Central memory CD8-positive, alpha-beta T cell (primary cell): Measurements from ENCODE around the gene PTPN12.
"Not testable (repeated sequence)": the region's sequence is repeated elsewhere in the genome, so short reads cannot be mapped to it uniquely, and the experiment has no call there.

Experiments used
- ATAC-seq: fragments of 150-1000 bp; cut with Tn5 transposase; replicated peaks from 2 replicates; pipeline ENCODE4 v1.10.0; 2022; ENCODE audit warnings: mild to moderate bottlenecking, moderate FRiP score, moderate number of reproducible peaks; ENCODE audit not compliant: poor library complexity, severe bottlenecking; ENCODE audit errors: extremely low read depth
- DNase-seq, 2 donors: peaks; one replicate each; pipeline ENCODE4 v3.0.0; 2021; ENCODE audit warnings: low spot score in 2 of 2
- H3K27ac Mint-ChIP-seq: one replicate; pipeline ENCODE4 v1.8.0; 2022; ENCODE audit warnings: low read depth, mild to moderate bottlenecking, moderate library complexity, mixed read lengths
- H3K27me3 Mint-ChIP-seq: one replicate; pipeline ENCODE4 v1.8.0; 2022; ENCODE audit warnings: mixed read lengths
- H3K36me3 Mint-ChIP-seq: one replicate; pipeline ENCODE4 v1.8.0; 2022; ENCODE audit warnings: mild to moderate bottlenecking, moderate library complexity, mixed read lengths; ENCODE audit not compliant: insufficient read depth
- H3K4me1 Mint-ChIP-seq: one replicate; pipeline ENCODE4 v1.8.0; 2022; ENCODE audit warnings: mixed read lengths
- H3K4me3 Mint-ChIP-seq: one replicate; pipeline ENCODE4 v1.8.0; 2022; ENCODE audit warnings: mild to moderate bottlenecking, moderate library complexity, mixed read lengths
- H3K9me3 Mint-ChIP-seq: one replicate; pipeline ENCODE4 v1.8.0; 2022; ENCODE audit warnings: mixed read lengths

PTPN12 gene

DNA sequence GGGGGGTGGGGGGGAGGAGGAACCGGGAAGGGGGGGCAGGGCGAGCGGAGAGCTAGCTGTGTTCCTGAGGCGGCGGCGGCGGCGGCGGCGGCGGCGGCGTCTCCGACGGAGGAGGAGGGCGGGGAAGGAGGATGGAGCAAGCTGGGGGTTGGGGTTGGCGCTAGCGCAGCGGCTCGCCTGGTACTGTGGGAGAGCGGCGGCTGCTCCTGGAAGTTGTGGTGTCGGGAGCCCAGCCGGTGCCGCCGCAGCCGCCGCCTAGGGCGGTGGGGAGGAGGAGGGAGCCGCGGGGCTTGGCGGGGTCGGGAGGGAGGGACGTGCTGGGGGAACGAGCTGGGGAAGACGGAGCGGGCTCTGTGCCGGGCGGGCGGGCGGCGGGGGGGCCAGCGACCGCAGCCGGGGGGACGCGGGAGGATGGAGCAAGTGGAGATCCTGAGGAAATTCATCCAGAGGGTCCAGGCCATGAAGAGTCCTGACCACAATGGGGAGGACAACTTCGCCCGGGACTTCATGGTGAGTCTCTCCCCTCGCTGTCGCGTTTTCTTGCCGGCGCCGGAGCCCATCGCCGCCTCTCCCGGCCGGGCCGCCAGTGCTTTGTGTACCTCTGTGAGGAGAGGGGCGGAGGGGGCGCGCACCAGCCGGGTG lies at the start of gene PTPN12:
Gene PTPN12 (plus strand): TSS at position 160 of the 642 bp plus-strand sequence. CDS start 252 bp downstream, at position 412.
- DNase-seq: peak; percentile 15 to 28
- Mint-ChIP-seq H3K9me3 (no peaks in the 10 kb centered on the region), H3K27me3 (no peaks in the 10 kb centered on the region), H3K4me3 (peak within 1 kb of the TSS; percentile 93), H3K4me1 (peaks cover 17% of the 10 kb centered on the region), H3K36me3 (peaks cover 8% of the 10 kb centered on the region), H3K27ac (peak within 1 kb of the TSS; percentile 83)
- ATAC-seq: peak; percentile 61

- H3K4me3 Mint-ChIP-seq: no peak overlapping the region
- H3K9me3 Mint-ChIP-seq: peaks cover 11% of the 10 kb centered on the region
- no peaks in the 10 kb centered on the region for H3K36me3 Mint-ChIP-seq
- peaks cover 31% of the 10 kb centered on the region for H3K27me3 Mint-ChIP-seq
- DNase-seq (no peak), ATAC-seq (no peak)
- H3K27ac Mint-ChIP-seq: no peak overlapping the region
- H3K4me1 Mint-ChIP-seq: peaks cover 5% of the 10 kb centered on the region
Observed at GRCh38 chr7:77488986-77489385, 48.1 kb upstream of the PTPN12 start.

- Mint-ChIP-seq H3K27me3 (peaks cover 21% of the 10 kb centered on the region), H3K4me1 (no peaks in the 10 kb centered on the region), H3K4me3 (no peak overlapping the region), H3K36me3 (no peaks in the 10 kb centered on the region), H3K27ac (no peak overlapping the region), H3K9me3 (peaks cover 20% of the 10 kb centered on the region)
- ATAC-seq (no peak), DNase-seq (no peak)
Observed at GRCh38 chr7:77497079-77497478, 40.0 kb upstream of the PTPN12 start.

DNA sequence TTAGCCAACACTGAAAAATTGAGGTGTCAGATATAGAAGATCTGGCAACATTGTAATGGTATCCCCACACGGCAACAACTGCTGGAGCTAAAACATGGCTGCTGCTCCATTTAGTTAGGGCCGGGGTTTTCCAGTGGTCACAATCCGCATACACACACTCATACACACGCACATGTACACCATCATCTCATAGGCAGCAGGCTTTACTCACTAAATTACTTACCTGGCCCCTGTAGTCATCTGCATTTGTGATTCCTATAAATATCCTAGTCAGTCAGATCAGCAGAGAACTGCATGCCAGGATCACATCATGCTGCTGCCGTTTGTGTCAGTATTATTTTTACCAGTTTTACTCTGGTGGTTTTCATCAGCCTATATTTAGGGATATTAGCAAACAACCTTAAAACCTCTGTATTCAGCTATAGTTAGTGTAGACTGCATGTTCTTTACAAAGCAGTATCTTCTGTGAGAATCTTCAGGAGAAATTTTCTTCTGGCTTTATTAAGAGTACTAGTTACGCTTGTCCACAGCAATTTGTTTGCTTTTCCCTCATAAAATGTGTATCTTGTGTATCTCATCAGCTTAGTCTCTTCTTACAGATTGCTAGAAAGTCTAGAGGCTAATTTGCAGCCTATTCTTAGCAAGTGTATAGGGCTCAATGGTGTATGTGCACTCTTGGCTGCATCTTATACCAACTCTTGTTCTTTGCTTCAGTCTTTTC lies 38.3 kb upstream of the PTPN12 start:
- Mint-ChIP-seq H3K4me1 (no peaks in the 10 kb centered on the region), H3K27ac (no peak overlapping the region), H3K27me3 (peaks cover 21% of the 10 kb centered on the region), H3K36me3 (no peaks in the 10 kb centered on the region), H3K9me3 (peaks cover 11% of the 10 kb centered on the region), H3K4me3 (no peak overlapping the region)
- DNase-seq: no peak
- ATAC-seq: no peak

- Mint-ChIP-seq H3K27me3 (peaks cover 9% of the 10 kb centered on the region), H3K9me3 (no peaks in the 10 kb centered on the region), H3K36me3 (no peaks in the 10 kb centered on the region), H3K27ac (no peak overlapping the region), H3K4me3 (no peak overlapping the region), H3K4me1 (no peaks in the 10 kb centered on the region)
- DNase-seq: no peak
- no peak for ATAC-seq
Observed at GRCh38 chr7:77501192-77501515, 35.9 kb upstream of the PTPN12 start.

DNA sequence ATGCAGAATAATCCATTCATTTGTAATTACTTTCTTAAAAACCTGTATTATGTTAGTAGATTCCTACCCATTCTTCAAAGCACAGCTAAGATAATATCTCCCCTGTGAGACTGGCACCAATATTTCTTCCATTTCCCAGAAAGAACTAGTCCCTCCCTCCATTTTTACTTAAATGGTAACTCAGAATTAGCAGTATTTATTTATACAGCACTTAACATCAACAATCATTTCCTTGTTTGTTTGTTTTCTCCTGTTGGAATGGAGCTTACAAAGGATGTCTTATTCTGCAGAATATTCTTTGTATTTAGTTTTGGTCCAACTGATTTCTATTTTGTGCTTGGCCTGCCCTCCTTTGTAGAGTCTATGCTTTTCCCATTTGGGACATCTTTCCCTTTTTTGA lies 32.1 kb upstream of the PTPN12 start:
- H3K4me1 Mint-ChIP-seq: no peaks in the 10 kb centered on the region
- peaks cover 3% of the 10 kb centered on the region for H3K36me3 Mint-ChIP-seq
- no peak for ATAC-seq
- no peak overlapping the region for H3K4me3 Mint-ChIP-seq
- H3K27me3 Mint-ChIP-seq: peaks cover 9% of the 10 kb centered on the region
- no peaks in the 10 kb centered on the region for H3K9me3 Mint-ChIP-seq
- H3K27ac Mint-ChIP-seq: no peak overlapping the region
- no peak for DNase-seq

- no peak overlapping the region for H3K27ac Mint-ChIP-seq
- no peaks in the 10 kb centered on the region for H3K9me3 Mint-ChIP-seq
- DNase-seq (no peak), ATAC-seq (no peak)
- no peaks in the 10 kb centered on the region for H3K27me3 Mint-ChIP-seq
- H3K4me1 Mint-ChIP-seq: no peaks in the 10 kb centered on the region
- no peak overlapping the region for H3K4me3 Mint-ChIP-seq
- peaks cover 3% of the 10 kb centered on the region for H3K36me3 Mint-ChIP-seq
Observed at GRCh38 chr7:77506899-77507298, 30.2 kb upstream of the PTPN12 start.

- DNase-seq, ATAC-seq, H3K9me3 Mint-ChIP-seq, H3K36me3 Mint-ChIP-seq, H3K27me3 Mint-ChIP-seq, H3K4me1 Mint-ChIP-seq, H3K4me3 Mint-ChIP-seq, H3K27ac Mint-ChIP-seq: not testable (repeated sequence)
Observed at GRCh38 chr7:77513002-77513670, 24.0 kb upstream of the PTPN12 start.

DNA sequence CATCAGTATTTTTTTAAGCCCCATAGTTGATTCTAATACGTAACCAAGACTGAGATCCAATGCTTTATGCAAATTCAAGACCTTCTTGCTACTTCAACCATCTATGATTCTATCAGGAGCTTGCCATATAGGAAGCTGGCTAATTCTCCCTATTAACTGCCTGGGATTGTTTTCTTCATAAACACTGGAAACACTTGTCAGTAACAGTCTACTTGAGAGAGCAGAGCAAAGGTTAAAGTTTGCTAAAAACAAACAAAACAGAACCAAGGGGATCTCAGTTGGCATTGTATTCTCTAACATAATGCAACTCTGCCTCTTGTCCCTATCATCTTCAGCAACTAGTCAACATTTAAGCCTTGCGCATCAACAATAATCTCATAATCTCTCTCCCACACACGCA lies 21.0 kb upstream of the PTPN12 start:
- no peak for DNase-seq
- ATAC-seq: no peak
- no peaks in the 10 kb centered on the region for H3K4me1 Mint-ChIP-seq
- no peak overlapping the region for H3K27ac Mint-ChIP-seq
- no peaks in the 10 kb centered on the region for H3K9me3 Mint-ChIP-seq
- H3K4me3 Mint-ChIP-seq: no peak overlapping the region
- H3K27me3 Mint-ChIP-seq: peaks cover 9% of the 10 kb centered on the region
- no peaks in the 10 kb centered on the region for H3K36me3 Mint-ChIP-seq

GRCh38 chr7:77520261-77520660 lies 16.8 kb upstream of the PTPN12 start:
- H3K27me3 Mint-ChIP-seq: peaks cover 9% of the 10 kb centered on the region
- H3K4me3 Mint-ChIP-seq: no peak overlapping the region
- ATAC-seq: no peak
- H3K36me3 Mint-ChIP-seq: no peaks in the 10 kb centered on the region
- H3K9me3 Mint-ChIP-seq: no peaks in the 10 kb centered on the region
- no peak for DNase-seq
- no peak overlapping the region for H3K27ac Mint-ChIP-seq
- no peaks in the 10 kb centered on the region for H3K4me1 Mint-ChIP-seq

DNA sequence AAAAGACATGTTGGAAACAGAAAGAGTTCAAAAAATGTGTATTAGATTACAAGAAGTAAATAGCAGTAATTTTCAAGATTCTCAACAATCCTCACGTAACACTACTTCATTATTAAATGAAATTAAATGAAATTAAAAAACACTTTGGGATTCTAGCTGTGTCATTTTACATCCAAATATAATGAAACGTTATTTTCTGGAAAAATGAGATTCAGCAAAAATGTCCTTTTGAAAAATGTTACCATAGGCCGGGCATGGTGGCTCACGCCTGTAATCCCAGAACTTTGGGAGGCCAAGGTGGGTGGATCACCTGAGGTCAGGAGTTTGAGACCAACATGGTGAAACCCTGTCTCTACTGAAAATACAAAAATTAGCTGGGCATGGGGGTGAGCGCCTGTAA lies 15.6 kb upstream of the PTPN12 start:
- H3K27ac Mint-ChIP-seq, ATAC-seq: not testable (repeated sequence)

GRCh38 chr7:77524731-77525130 lies 12.4 kb upstream of the PTPN12 start:
- H3K9me3 Mint-ChIP-seq: no peaks in the 10 kb centered on the region
- H3K36me3 Mint-ChIP-seq: no peaks in the 10 kb centered on the region
- no peak overlapping the region for H3K4me3 Mint-ChIP-seq
- no peak overlapping the region for H3K27ac Mint-ChIP-seq
- H3K27me3 Mint-ChIP-seq: peaks cover 2% of the 10 kb centered on the region
- ATAC-seq: no peak
- no peaks in the 10 kb centered on the region for H3K4me1 Mint-ChIP-seq
- no peak for DNase-seq

More for the DNA sequence above, 15.6 kb upstream of the PTPN12 start:
- H3K9me3 Mint-ChIP-seq, H3K4me1 Mint-ChIP-seq, H3K36me3 Mint-ChIP-seq, DNase-seq, H3K27me3 Mint-ChIP-seq, H3K4me3 Mint-ChIP-seq: not testable (repeated sequence)

DNA sequence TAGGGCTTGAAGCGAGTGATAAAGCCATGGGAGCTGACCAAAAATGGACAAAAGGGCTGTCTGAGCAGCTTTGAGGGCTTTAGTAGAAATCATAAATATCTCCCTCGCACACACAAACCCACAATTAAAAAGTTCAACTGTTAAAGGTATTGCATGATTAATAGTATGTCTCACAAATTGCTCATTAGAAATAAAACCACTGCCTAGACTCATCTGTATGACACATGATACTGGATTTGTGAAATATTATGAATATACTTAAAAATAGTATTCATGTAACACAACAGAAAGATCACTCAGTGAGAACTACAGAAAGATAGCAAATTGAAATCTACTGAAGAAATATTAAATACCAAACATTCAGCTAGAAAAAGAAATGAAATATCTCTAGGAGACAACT lies 11.9 kb upstream of the PTPN12 start:
- no peak overlapping the region for H3K4me3 Mint-ChIP-seq
- no peaks in the 10 kb centered on the region for H3K36me3 Mint-ChIP-seq
- no peaks in the 10 kb centered on the region for H3K27me3 Mint-ChIP-seq
- ATAC-seq: no peak
- DNase-seq: no peak
- no peaks in the 10 kb centered on the region for H3K4me1 Mint-ChIP-seq
- H3K9me3 Mint-ChIP-seq: no peaks in the 10 kb centered on the region
- H3K27ac Mint-ChIP-seq: no peak overlapping the region
